HG03159 (cell line): ENCODE data around the gene CDH13.

Experiments used
- ATAC-seq: cut with Tn5 transposase; IDR thresholded peaks from one replicate; pipeline ENCODE4 v1.9.1; 2021; ENCODE audit warnings: mild to moderate bottlenecking, moderate library complexity; ENCODE audit not compliant: unreplicated experiment

The CDH13 gene

GRCh38 chr16:83201748-83202147 lies 575.0 kb downstream of the CDH13 start:
- no peak for ATAC-seq

GRCh38 chr16:83205896-83206295 lies 579.1 kb downstream of the CDH13 start:
- ATAC-seq: no peak

- ATAC-seq: no peak
These were observed 579.7 kb downstream of the CDH13 start for GRCh38 chr16:83206426-83206825.

- ATAC-seq: no peak
These were observed 584.9 kb downstream of the CDH13 start for GRCh38 chr16:83211711-83212110.

- ATAC-seq: no peak
These were observed 585.6 kb downstream of the CDH13 start for GRCh38 chr16:83212301-83212841.

- no peak for ATAC-seq
These were observed 587.9 kb downstream of the CDH13 start for GRCh38 chr16:83214671-83215070.

- no peak for ATAC-seq
These were observed 588.7 kb downstream of the CDH13 start for GRCh38 chr16:83215406-83216001.

- ATAC-seq: no peak
These were observed 592.5 kb downstream of the CDH13 start for GRCh38 chr16:83219285-83219684.

GRCh38 chr16:83220066-83220465 lies 593.3 kb downstream of the CDH13 start:
- ATAC-seq: no peak

GRCh38 chr16:83224642-83225041 lies 597.9 kb downstream of the CDH13 start:
- no peak for ATAC-seq

- ATAC-seq: no peak
These were observed 600.6 kb downstream of the CDH13 start for GRCh38 chr16:83227336-83227735.

GRCh38 chr16:83231729-83232128 lies 605.0 kb downstream of the CDH13 start:
- no peak for ATAC-seq

- ATAC-seq: no peak
These were observed 606.4 kb downstream of the CDH13 start for GRCh38 chr16:83233153-83233552.

GRCh38 chr16:83238949-83239691 lies 612.4 kb downstream of the CDH13 start:
- ATAC-seq: no peak

GRCh38 chr16:83244057-83244456 lies 617.3 kb downstream of the CDH13 start:
- ATAC-seq: no peak

- no peak for ATAC-seq
These were observed 618.3 kb downstream of the CDH13 start for GRCh38 chr16:83245061-83245460.

GRCh38 chr16:83247767-83248372 lies 621.1 kb downstream of the CDH13 start:
- no peak for ATAC-seq

GRCh38 chr16:83248735-83249463 lies 622.1 kb downstream of the CDH13 start:
- no peak for ATAC-seq

GRCh38 chr16:83253521-83253920 lies 626.8 kb downstream of the CDH13 start:
- no peak for ATAC-seq

GRCh38 chr16:83258366-83258928 lies 631.7 kb downstream of the CDH13 start:
- no peak for ATAC-seq
